Embryonic facial prominence (tissue), 1 donor: ENCODE results near the gene CDC42BPB.

Source experiments
- DNase-seq: peaks from one replicate; pipeline ENCODE4 v3.0.0-alpha.2; 2016; ENCODE audit errors: extremely low spot score

The CDC42BPB gene

DNA sequence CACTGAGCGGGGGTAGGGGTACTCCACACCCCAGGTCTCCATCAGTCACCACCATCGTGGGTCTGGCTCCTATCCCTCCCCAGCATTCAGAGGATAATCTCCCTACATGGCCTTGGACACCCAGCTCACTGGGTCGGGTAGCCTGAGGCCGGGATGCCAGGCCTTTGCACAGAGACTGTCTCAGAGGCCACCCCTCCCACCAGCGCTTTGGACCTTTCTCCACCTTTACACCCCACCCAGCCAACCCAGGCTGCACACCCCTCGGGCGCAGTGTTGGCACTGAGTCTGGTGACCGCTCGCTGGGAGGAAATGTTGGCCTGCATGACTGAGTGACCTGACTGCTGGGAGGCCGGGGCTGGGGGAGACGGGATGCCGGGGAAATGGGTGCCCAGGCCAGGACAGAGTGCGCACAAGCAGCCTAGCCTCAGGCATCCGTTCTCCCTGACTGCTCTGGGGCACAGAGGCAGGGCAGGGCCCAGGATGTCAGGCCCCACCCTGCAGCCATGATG lies 16.1 kb upstream of the CDC42BPB start:
- DNase-seq = no peak

GRCh38 chr14:103072595-103073366 lies 15.4 kb upstream of the CDC42BPB start:
- DNase-seq = no peak

- DNase-seq = no peak
Measured at GRCh38 chr14:103071544-103072251, 14.3 kb upstream of the CDC42BPB start.

DNA sequence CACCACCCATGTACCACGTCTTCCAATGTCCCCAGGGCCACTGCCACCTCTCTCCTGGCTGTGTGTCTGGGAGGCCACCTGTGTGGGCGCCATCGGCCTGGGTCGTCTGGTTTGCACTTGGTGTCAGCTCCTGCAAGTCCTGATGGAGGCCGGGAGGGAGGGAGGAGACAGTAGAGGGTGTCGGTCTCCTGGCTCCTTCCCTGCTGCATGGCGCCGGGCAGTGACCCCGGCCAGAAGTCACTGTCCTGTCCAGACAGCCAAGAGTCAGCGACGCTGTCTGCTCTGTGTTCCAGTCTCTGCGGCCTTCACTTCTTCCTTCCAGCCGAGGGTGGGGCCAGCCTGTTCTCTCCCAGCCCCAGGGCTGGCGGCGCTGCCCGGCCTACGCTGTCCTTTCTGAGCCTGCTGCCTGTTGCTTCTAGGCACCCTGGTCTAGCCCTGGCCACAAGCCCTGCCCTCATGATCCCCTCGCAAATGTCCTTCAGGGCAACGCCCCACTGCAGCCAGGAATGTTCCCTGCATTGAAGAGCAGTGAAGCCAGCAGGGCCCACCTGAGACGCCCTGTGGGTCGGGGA lies 13.7 kb upstream of the CDC42BPB start:
- DNase-seq = no peak

GRCh38 chr14:103070263-103070885 lies 13.0 kb upstream of the CDC42BPB start:
- no peak for DNase-seq

GRCh38 chr14:103068351-103069073 lies 11.2 kb upstream of the CDC42BPB start:
- no peak for DNase-seq

DNA sequence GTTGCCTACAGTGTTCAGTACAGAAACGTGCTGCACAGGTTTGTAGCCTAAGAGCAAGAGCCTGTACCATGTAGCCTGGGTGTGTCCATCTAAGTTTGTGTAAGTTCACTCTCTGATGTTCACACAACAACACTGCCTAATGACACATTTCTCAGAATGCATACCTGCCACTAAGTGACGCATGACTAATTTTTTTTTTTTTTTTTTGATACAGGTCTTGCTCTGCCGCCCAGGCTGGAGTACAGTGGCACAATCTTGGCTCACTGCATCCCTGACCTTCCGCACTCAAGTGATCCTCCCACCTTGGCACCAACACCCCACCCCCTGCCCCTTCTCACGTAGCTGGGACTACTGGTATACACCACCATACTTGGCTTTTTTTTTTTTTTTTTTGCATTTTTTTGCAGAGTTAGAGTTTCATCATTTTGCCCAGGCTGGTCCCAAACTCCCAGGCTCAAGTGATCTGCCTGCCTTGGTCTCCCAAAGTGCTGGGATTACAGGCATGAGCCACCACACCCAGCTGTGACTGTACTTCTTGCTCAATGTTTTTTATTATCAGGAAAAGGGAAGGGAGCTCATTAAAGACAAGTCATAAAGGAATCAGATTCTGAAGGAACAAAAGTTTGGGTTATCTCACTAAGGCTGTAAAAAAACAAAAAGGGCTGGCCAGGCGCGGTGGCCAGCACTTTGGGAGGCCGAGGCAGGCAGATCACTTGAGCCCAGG lies 10.0 kb upstream of the CDC42BPB start:
- no peak for DNase-seq

DNA sequence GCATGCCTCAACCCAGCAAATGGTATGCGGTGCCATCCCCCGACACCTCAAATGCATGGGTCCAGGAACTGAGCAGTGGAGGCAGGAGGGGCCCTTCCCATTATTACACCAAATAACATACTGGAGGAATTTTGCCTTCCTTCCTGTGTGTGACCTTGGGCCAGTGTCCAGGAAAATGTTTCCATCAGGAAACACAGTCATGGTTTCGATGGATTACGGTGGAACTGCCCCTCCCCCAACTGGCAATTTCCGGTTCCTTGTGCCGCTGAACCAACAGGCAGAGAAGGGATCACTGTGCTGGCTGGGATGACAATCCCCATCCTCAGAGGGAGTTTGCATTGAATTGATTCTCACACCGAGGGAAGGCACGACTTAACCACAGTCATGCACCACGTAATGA lies 9.1 kb upstream of the CDC42BPB start:
- no peak for DNase-seq

GRCh38 chr14:103065861-103066260 lies 8.5 kb upstream of the CDC42BPB start:
- no peak for DNase-seq

DNA sequence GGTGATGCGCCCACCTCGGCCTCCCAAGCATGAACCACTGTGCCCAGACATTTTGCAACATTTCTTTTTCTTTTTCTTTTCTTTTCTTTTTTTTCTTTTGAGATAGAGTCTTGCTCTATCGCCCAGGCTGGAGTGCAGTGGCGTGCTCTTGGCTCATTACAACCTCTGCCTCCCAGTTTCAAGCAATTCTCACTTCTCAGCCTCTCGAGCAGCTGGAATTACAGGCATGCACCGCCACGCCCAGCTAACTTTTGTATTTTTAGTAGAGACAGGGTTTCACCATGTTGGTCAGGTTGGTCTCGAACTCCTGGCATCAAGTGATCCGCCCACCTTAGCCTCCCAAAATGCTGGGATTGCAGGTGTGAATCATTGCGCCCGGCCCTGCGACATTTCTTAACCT lies 7.6 kb upstream of the CDC42BPB start:
- no peak for DNase-seq

GRCh38 chr14:103064436-103064835 lies 7.1 kb upstream of the CDC42BPB start:
- DNase-seq = no peak

GRCh38 chr14:103061482-103061976 lies 4.2 kb upstream of the CDC42BPB start:
- DNase-seq = no peak

DNA sequence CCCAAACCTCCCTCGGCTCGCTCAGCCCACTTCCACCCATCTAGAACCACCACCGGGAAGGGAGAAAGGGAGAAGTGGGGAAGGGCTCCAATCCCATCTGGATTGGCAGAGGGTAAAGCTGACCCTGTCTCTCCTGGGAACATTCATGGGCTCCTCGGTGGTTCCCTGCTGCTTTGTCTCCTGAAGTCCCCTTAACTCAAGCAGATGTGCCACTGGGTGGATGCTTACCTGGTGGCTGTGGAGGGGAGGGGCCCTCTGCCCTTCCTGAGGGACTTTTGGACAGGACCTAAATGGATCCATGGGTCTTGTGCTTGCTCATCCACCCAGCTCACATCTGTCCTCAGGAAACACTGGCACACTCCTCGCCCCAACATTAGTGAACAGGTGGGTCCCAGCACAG lies 2.2 kb upstream of the CDC42BPB start:
- no peak for DNase-seq

DNA sequence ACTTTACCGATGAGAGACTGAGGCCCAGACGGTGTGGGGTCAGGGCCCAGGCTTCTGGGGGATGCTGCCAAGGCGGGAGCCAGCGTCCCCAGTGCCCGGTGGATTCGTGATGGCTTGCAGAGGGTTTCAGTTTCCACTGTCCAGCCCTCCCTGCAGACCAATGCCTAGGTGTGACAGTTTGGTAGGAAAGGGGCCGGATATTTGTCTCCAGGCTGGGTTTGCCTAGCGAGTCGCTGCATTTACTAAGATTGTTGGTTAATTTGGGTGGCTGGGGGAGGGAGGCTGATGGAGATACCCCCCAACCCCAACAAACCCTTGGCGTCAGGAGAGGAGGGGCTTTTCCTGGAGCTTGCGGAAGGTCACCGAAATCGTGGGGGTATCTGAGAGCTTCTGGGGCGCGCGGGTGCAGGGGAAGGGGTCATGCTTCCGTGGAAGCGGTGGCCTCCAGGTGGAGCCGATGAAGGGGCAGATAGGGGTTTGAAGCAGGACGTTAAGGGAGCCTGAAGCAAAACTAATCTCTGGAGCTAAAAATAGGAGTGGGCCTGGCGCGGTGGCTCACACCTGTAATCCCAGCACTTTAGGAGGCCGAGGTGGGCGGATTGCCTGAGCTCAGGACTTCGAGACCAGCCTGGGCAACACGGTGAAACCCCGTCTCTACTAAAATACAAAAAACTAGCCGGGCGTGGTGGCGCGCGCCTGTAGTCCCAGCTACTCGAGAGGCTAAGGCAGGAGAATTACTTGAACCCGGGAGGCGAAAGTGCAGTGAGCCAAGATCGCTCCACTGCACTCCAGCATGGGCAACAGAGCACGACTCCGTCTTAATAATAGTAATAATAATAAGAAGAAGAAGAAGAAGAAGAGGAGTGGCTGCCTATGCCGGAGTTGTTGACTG lies 1.1 kb upstream of the CDC42BPB start:
- no peak for DNase-seq

DNA sequence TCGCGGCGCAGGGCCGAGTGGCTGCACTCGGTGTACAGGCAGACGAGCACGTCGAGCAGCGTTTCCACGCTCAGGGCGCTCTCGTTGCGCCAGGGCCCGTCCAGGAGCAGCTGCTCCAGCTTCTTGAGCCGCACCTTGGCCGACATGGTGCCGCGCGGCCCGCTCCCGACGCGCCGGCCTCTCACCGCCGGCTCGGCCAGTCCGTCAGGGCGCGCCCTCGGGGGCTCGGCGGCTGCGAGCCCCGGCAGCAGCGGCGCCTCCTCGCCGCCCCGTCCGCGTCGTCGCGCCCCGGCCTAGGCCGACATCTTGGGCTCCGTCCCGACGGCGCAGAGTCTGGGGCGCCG lies 349 bp downstream of the CDC42BPB start:
- DNase-seq = no peak

DNA sequence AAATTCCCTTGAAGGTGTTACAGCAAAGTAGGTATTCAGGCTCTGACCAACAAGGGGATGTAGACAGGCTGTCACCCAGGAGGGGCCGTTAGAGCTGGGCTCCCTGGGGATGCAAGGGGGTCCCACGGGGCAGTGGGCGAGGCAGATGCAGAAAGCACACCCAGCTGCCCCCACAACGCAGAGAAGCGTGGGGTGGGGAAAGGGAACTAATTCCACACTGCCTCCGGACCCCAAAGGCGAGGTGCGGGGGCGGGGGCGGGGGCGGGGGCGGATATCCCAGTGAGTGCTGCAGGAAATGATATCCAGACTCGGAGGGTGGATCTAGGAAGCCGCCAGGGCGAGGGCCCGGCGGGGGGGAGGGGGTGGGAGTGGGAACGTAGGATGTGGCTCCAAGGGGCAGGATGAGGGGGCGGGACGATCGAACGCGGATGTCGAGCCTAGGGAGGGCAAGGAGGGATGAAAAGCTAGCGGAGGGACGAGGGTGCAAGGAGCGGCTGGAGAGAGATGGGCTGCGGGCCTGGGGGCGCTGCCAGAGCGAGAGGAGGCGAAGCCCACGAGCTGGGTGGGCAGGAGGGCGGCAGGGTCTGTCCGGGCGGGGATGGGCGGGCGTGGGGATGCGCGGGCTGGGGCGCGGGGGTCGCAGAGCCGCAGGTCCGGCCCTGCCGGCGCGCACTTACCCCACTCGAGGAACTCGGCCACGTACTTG lies 874 bp downstream of the CDC42BPB start:
- no peak for DNase-seq

DNA sequence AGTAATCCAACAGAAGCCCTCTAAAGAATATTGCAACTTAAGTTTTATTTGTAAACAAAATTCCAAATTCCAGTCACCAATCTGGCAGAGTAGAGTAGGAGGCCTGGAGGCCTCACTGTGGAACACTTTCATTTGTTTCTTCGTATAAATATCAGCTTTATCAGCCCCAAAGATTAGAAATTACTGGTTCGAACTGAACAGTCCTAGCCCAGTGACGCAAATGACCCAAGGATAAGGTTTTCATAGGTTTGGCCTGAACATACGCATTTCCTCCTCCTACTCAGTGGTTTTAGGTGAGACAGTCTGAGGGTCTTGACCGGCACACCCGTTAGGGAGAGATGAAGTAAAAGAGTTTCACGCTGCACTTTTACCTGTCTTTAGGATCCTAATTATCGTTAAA lies 1.7 kb downstream of the CDC42BPB start:
- DNase-seq = no peak

DNA sequence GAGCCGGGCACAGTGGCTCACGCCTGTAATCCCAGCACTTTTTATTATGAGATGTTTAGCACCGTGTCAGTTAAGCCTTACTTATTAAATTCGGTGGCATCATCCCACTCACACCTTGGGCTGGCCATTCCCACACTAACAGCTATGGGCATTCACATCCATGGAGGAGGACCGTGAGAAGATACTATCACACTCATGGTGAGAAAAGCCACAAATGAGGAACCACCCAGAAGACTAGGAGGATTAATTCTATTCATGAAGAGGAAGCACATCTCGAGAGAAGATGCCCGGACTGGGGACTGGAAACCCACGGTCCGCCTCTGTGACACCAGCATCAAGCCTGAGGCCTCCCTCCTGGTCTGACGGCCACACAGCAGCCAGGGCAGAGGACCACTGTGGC lies 4.9 kb downstream of the CDC42BPB start:
- no peak for DNase-seq

DNA sequence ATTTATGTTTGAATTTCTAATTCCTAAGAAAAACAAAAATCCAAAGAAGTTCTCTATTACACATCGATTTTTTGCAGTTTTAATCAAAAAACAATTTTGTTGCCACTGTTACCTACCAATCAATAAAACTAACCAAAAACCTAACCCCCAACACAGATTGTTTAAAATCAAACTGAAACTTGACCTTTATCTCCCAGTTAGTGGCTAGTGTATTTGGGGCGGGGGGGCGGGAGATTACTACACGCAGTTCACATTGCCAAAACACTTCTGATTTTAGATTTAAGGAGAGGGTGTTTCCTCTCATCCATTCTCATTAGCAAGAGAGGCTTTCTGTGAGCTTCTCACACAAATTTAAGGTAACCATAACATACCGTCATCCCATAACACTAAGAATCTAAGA lies 6.4 kb downstream of the CDC42BPB start:
- DNase-seq = no peak
